ENCODE data around the gene GPR62. TPM values are rescaled to one million over a fixed set of nuclear protein-coding genes. Genes with fewer than 3 reads are reported as not detected.

The GPR62 gene
- total RNA-seq, 2 donors from 2014 or later, result not detected

DNA sequence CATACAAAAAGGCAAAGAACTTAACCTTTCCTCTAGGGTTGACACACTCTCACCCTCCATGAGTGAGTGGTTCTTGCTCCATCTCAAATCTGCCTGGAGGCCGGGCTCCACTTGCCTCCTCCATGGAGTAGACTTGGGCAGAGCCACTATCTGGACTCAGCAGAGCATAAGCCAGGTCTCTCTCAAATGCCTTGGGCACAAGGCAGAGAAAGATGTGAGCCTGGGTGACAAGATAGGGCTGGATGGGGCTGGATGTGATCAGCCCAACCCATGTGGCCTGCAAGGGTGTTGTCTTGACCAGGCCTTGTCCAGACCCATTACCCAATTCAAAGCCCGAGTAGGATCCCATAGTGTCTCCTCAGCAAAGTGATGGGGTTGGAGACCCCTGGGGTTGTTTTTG is 44.7 kb downstream of the GPR62 start:
- Histone ChIP-seq H3K9ac (ENCODE audit: low read depth in 2 of 2, low read length in 2 of 2) (no peak overlapping the region), H3K36me3 (no peaks in the 10 kb centered on the region), H3K4me3 (no peak overlapping the region), H3K4me1 (peaks cover 2% of the 10 kb centered on the region), H3K9me3 (no peaks in the 10 kb centered on the region), H3K27me3 (no peaks in the 10 kb centered on the region), H3K27ac (no peak overlapping the region)
- intact Hi-C loops (cut with DNase I), result loop anchor here (5.0 kb wide), 1 partner anchor 142 kb away; no protein-coding TSS in a partner anchor
- TF ChIP-seq, protein P1, sequence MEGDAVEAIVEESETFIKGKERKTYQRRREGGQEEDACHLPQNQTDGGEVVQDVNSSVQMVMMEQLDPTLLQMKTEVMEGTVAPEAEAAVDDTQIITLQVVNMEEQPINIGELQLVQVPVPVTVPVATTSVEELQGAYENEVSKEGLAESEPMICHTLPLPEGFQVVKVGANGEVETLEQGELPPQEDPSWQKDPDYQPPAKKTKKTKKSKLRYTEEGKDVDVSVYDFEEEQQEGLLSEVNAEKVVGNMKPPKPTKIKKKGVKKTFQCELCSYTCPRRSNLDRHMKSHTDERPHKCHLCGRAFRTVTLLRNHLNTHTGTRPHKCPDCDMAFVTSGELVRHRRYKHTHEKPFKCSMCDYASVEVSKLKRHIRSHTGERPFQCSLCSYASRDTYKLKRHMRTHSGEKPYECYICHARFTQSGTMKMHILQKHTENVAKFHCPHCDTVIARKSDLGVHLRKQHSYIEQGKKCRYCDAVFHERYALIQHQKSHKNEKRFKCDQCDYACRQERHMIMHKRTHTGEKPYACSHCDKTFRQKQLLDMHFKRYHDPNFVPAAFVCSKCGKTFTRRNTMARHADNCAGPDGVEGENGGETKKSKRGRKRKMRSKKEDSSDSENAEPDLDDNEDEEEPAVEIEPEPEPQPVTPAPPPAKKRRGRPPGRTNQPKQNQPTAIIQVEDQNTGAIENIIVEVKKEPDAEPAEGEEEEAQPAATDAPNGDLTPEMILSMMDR (IDR thresholded peaks at IDR 0.05), result no peak
- no peak for DNase-seq

DNA sequence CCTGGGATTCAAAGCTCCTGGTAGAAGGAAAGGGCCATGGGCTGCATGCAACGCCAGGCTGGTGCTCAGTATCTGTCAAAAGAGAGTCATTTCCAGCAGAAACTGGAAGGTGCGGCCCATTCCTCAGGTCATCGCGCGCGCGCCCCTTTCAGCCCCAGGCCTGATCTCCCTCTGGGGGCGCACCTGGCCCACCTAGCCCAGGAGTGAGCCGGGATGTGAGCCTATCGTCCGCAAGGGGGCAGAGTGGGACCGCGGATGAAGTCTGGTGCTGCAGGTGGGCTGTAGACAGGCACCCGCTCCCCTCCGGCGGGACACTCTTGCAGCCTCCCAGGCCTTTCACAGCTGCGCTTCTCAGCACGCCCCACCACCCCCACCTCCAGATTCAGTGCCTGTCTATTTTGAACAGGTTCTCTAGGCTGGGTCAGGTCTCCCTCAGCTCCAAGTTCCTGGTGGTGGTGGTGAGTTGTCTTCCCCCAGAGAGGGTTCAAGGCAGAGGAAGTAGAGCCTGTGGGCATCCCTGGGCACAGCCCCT is 46.3 kb downstream of the GPR62 start:
- intact Hi-C loops (cut with DNase I), result loop anchor here (1.0 to 5.0 kb wide), 2 partner anchors 121 to 141 kb away; no protein-coding TSS in a partner anchor
- H3K9ac ChIP-seq (ENCODE audit: low read depth in 2 of 2, low read length in 2 of 2), result peak overlapping the region in 1 of 2 donors; percentile 3
- H3K9me3 ChIP-seq, result no peaks in the 10 kb centered on the region
- DNase-seq, result peak; percentile 79
- no peak overlapping the region for H3K27ac ChIP-seq
- no peaks in the 10 kb centered on the region for H3K36me3 ChIP-seq
- H3K27me3 ChIP-seq, result no peaks in the 10 kb centered on the region
- TF ChIP-seq, protein P1 (IDR thresholded peaks at IDR 0.05), result peak; percentile 84
- H3K4me1 ChIP-seq, result no peaks in the 10 kb centered on the region
- no peak overlapping the region for H3K4me3 ChIP-seq

DNA sequence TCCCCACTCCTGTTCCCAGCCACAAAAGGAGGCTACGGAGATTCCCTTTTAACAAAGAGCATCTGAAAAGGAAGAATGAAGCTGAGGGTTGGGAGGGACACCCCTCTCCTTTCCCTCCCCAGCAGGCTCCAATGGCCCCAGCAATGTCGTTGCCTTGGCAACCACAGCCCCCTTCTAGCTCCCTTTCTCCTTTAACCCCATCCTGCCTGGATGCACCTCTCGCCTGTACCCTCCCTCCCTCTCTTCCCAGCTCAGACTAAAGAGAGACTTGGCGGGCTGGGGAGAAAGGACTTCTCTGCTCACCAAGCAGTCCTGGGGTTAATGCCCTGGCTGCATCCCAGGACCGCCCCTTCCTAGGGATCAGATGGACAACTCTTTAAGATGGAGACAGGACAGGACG is 47.6 kb downstream of the GPR62 start:
- no peak overlapping the region for H3K4me3 ChIP-seq
- DNase-seq, result no peak
- TF ChIP-seq, protein P1 (IDR thresholded peaks at IDR 0.05), result no peak
- H3K9ac ChIP-seq (ENCODE audit: low read depth in 2 of 2, low read length in 2 of 2), result no peak overlapping the region
- no peaks in the 10 kb centered on the region for H3K36me3 ChIP-seq
- no peak overlapping the region for H3K27ac ChIP-seq
- no peaks in the 10 kb centered on the region for H3K4me1 ChIP-seq
- H3K9me3 ChIP-seq, result no peaks in the 10 kb centered on the region
- intact Hi-C loops (cut with DNase I), result loop anchor here (5.0 kb wide), 1 partner anchor 140 kb away; no protein-coding TSS in a partner anchor
- H3K27me3 ChIP-seq, result no peaks in the 10 kb centered on the region

DNA sequence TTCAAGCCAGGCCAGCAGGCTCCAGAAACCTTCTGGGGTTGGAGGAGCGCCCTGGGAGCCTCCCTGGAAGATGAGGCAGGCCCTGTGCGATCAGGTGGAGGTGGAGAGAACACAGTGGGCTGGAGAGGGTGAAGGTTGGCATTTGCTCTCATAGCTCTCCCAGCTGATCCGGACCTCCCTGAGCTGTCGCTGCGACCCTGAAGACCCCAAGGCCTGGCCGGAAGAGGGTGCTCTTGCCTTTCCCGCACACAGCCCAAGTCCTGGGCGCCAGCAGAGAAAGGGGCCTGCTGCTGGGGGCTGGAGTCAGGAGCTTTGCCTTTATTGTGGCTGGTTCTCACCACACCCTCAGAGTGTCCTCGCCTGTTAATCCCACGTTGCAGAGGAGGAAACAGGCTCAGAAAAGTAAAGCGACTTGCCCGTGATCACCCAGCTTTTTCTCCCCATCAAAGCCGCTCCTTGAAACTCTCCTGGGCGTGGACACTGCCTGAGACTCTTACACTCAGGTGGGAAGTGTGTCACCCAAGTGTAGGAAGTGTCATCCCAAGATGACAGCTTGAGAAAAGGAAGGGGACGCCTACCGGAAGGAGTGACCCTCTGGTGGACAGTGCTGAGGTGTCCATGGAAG is 49.1 kb downstream of the GPR62 start:
- Histone ChIP-seq H3K9me3 (no peaks in the 10 kb centered on the region), H3K27me3 (no peaks in the 10 kb centered on the region), H3K4me1 (no peaks in the 10 kb centered on the region), H3K4me3 (no peak overlapping the region), H3K36me3 (no peaks in the 10 kb centered on the region), H3K27ac (no peak overlapping the region), H3K9ac (ENCODE audit: low read depth in 2 of 2, low read length in 2 of 2) (no peak overlapping the region)
- TF ChIP-seq, protein P1 (IDR thresholded peaks at IDR 0.05), result no peak
- intact Hi-C loops (cut with DNase I), result loop anchor here (5.0 kb wide), 1 partner anchor 138 kb away; no protein-coding TSS in a partner anchor
- DNase-seq, result no peak

DNA sequence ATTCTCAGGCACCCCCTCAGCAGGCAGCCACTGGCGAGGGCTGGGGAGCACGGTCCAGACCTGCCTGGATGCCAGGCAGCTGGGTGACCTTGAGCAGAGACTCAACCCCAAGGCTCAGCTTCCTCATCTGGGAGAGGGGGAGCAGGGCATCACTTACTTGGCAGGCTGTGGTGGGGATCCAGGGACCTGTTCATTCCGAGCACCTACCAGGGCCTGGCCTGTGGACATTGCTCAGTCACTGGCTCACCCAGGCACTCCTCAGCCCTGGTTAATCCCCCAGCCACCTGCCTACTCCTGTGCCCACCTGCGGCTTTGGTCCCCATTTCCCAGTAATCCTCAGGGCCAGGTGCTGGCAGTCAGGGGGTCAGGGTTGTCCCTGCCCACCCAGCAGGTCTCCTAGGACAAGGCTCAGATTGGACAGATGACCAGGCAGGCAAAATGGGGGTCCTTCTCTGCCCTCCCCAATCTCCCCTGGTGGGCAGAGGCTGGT is 49.8 kb downstream of the GPR62 start:
- TF ChIP-seq, protein P1 (IDR thresholded peaks at IDR 0.05), result no peak
- intact Hi-C loops (cut with DNase I), result loop anchor here (5.0 kb wide), 1 partner anchor 137 kb away; no protein-coding TSS in a partner anchor
- H3K9me3 ChIP-seq, result no peaks in the 10 kb centered on the region
- no peaks in the 10 kb centered on the region for H3K36me3 ChIP-seq
- no peak overlapping the region for H3K4me3 ChIP-seq
- no peaks in the 10 kb centered on the region for H3K4me1 ChIP-seq
- no peak for DNase-seq
- H3K27me3 ChIP-seq, result no peaks in the 10 kb centered on the region
- no peak overlapping the region for H3K9ac ChIP-seq (ENCODE audit: low read depth in 2 of 2, low read length in 2 of 2)
- H3K27ac ChIP-seq, result no peak overlapping the region

Measured in colonic mucosa (tissue), 4 donors.